A549 (cell line): Measurements from ENCODE around the gene ACSM6. TPM values are rescaled to one million over a fixed set of nuclear protein-coding genes. Genes with fewer than 3 reads are reported as not detected.

Experiments
- ATAC-seq, 2 experiments: fragments of 200-7000 bp in 1 of 2; fragments of >200 bp in 1 of 2; cut with Nextera tagmentation in 1 of 2; cut with Tn5 transposase in 1 of 2; 3 replicates each; pipeline versions ENCODE4 v1.8.0 to v1.9.1; 2018 to 2020; ENCODE audit warnings: mild to moderate bottlenecking in 1 of 2, moderate library complexity in 1 of 2
- CTCF ChIA-PET: fragments of 300-600 bp; sonication (Branson Sonifier 250); formaldehyde crosslinking; extraction: SDS; loops from one replicate; lab custom pipeline; 2021; ENCODE audit warnings: antibody characterized with exemption, inconsistent platforms; lab: Yijun Ruan, JAX
- POLR2A ChIA-PET: fragments of 350-600 bp; formaldehyde crosslinking; extraction: SDS; loops from one replicate; lab custom pipeline; 2021; ENCODE audit warnings: antibody characterized with exemption, inconsistent platforms; lab: Yijun Ruan, JAX
- DNase-seq, 2 experiments: peaks; one replicate each; pipeline versions ENCODE4 v3.0.0 to v3.0.0-alpha.2; 2011 to 2016; ENCODE audit warnings: low read depth in 1 of 2, low spot score in 1 of 2
- FAIRE-seq: peaks from 2 replicates; lab custom pipeline; 2011; peaks lifted over from hg19 to GRCh38; lab: Jason Lieb, UNC
- H3K27ac ChIP-seq, 2 experiments: fragments of >200 bp; sonication (Bioruptor Twin); formaldehyde crosslinking; 3 replicates each; pipeline ENCODE4 v1.5.1; 2016 to 2017
- H3K4me1 ChIP-seq: fragments of >200 bp; sonication (Bioruptor Twin); formaldehyde crosslinking; 3 replicates; pipeline ENCODE4 v1.6.1; 2016
- H3K4me2 ChIP-seq: fragments of >200 bp; sonication (Bioruptor Twin); formaldehyde crosslinking; 3 replicates; pipeline ENCODE4 v1.6.1; 2016
- H3K4me3 ChIP-seq: fragments of >200 bp; sonication (Bioruptor Twin); formaldehyde crosslinking; 3 replicates; pipeline ENCODE4 v1.5.1; 2016
- H3K9me3 ChIP-seq: fragments of >200 bp; sonication (Bioruptor Twin); formaldehyde crosslinking; 3 replicates; pipeline ENCODE4 v1.6.1; 2016
- ATOH8 ChIP-seq: fragments of 250-450 bp; sonication (Bioruptor Pico); IDR thresholded peaks from 2 replicates; pipeline ENCODE4 v1.5.0; 2020; ENCODE audit warnings: low read depth, mild to moderate bottlenecking, moderate library complexity
- CEBPB ChIP-seq, 2 experiments: fragments of >200 bp in 1 of 2; sonication (Bioruptor Twin) in 1 of 2; formaldehyde crosslinking in 1 of 2; IDR thresholded peaks; 2 replicates each; pipeline ENCODE4 v1.6.1; 2012 to 2016
- E2F6 ChIP-seq: IDR thresholded peaks from 2 replicates; pipeline ENCODE4 v1.6.1; 2012; ENCODE audit warnings: low read depth, borderline replicate concordance
- ELK1 ChIP-seq: fragments of 150-350 bp; IDR thresholded peaks from 2 replicates; pipeline ENCODE4 v1.6.1; 2014; ENCODE audit warnings: low read depth, mild to moderate bottlenecking, low read length
- FOSL2 ChIP-seq, 2 experiments: fragments of 450-650 bp in 1 of 2; fragments of >200 bp in 1 of 2; sonication (Bioruptor Twin) in 1 of 2; formaldehyde crosslinking; IDR thresholded peaks; 2 replicates each; pipeline versions ENCODE4 v1.5.0 to v1.6.1; 2016 to 2020; ENCODE audit warnings: mild to moderate bottlenecking in 1 of 2, moderate library complexity in 1 of 2
- FOXS1 ChIP-seq: fragments of 250-450 bp; sonication (Bioruptor Pico); IDR thresholded peaks from 2 replicates; pipeline ENCODE4 v1.5.0; 2020; ENCODE audit warnings: mild to moderate bottlenecking, moderate library complexity
- GATA3 ChIP-seq: IDR thresholded peaks from 2 replicates; pipeline ENCODE4 v1.6.1; 2012; ENCODE audit warnings: borderline replicate concordance
- JUNB ChIP-seq: fragments of >200 bp; sonication (Bioruptor Twin); formaldehyde crosslinking; IDR thresholded peaks from 2 replicates; pipeline ENCODE4 v1.6.1; 2016
- MAFK ChIP-seq: fragments of 450-650 bp; IDR thresholded peaks from 2 replicates; pipeline ENCODE4 v1.6.1; 2014; ENCODE audit not compliant: partially characterized antibody
- MAX ChIP-seq: IDR thresholded peaks from 2 replicates; pipeline ENCODE4 v1.6.1; 2012
- POLR2A ChIP-seq: IDR thresholded peaks from 2 replicates; pipeline ENCODE4 v1.6.1; 2012; ENCODE audit warnings: mild to moderate bottlenecking, low read length
- RARB ChIP-seq: fragments of 250-450 bp; sonication (Bioruptor Pico); IDR thresholded peaks from 2 replicates; pipeline ENCODE4 v1.8.0; 2021; ENCODE audit warnings: mild to moderate bottlenecking, moderate library complexity
- WGBS: methylation state at CpG from one replicate; pipeline ENCODE4 v1.1.6; 2017; ENCODE audit errors: missing lambda C conversion rate; 5-methylcytosine and 5-hydroxymethylcytosine counted together
- polyA plus RNA-seq, 4 experiments: library from polyadenylated mRNA; depleted of rRNA in 3 of 4; stranded (reverse); fragments of >200 nt; fragmentation: RNase III in 1 of 4; extraction: RNeasy Plus Mini Kit Qiagen cat#74134 plus additional on column Dnase treatment in 1 of 4; gene quantifications; 2 replicates in 3 of 4; 3 replicates in 1 of 4; pipeline ENCODE4 v1.2.3, GENCODE V29; 2011 to 2017

The ACSM6 gene
- polyA plus RNA-seq, 2 of the 4 experiments (the other 2 are of a cell fraction) = not detected

GRCh38 chr10:95260397-95260881 lies 66.4 kb downstream of the ACSM6 start:
- WGBS = 37% methylated on average over 3 of the region's 3 CpGs

GRCh38 chr10:95260909-95261552 lies 67.0 kb downstream of the ACSM6 start:
- DNase-seq (no peak), ATAC-seq (peak; percentile 16 to 44; a peak in 5 of 6 replicates), FAIRE-seq (no peak)
- POLR2A ChIA-PET = interaction anchor here (0.6 to 1.1 kb wide), 3 partner anchors 12 to 30 kb away, joined by 3 read pairs; partner anchors contain the start of gene PDLIM1
- H3K27ac ChIP-seq = peak overlapping the region; percentile 74 to 90
- H3K4me3 ChIP-seq = no peak overlapping the region
- 0 out of 4 replicates have a peak, but pooled peaks of 1 of the 2 experiments have one; percentile 3 for TF ChIP-seq CEBPB (IDR thresholded peaks at IDR 0.05)
- no peak for TF ChIP-seq ATOH8
- WGBS = 51% methylated on average over 4 of the region's 4 CpGs
- CTCF ChIA-PET = interaction anchor here (0.9 to 4.6 kb wide), 8 partner anchors 10 to 102 kb away, joined by 3 to 30 read pairs (median 6); no protein-coding TSS in a partner anchor
- H3K4me2 ChIP-seq = peak overlapping the region; percentile 68
- H3K4me1 ChIP-seq = peaks cover 54% of the 10 kb centered on the region
- peaks cover 11% of the 10 kb centered on the region; the same call in 1 of the 3 replicates for H3K9me3 ChIP-seq

More at GRCh38 chr10:95260397-95260881, 66.4 kb downstream of the ACSM6 start:
- DNase-seq (peak; percentile 62 to 84), FAIRE-seq (peak; percentile 90), ATAC-seq (peak; percentile 92)
- Histone ChIP-seq H3K9me3 (peaks cover 11% of the 10 kb centered on the region; the same call in 1 of the 3 replicates), H3K4me3 (no peak overlapping the region), H3K4me1 (peaks cover 53% of the 10 kb centered on the region), H3K27ac (peak overlapping the region; percentile 74 to 90), H3K4me2 (peak overlapping the region; percentile 68)
- TF ChIP-seq E2F6 = no peak
- TF ChIP-seq ELK1 = no peak
- TF ChIP-seq CEBPB (IDR thresholded peaks at IDR 0.05) = peak; percentile 18 to 40; a peak in 1 of 4 replicates
- 0 out of 2 replicates have a peak, but pooled peaks have one; percentile 27 for TF ChIP-seq MAX
- TF ChIP-seq MAFK = peak; percentile 82
- TF ChIP-seq GATA3 = peak; percentile 53; the same call in 1 of the 2 replicates
- TF ChIP-seq FOSL2 (IDR thresholded peaks at IDR 0.05) = peak; percentile 26; the same call in 1 of the 2 replicates
- TF ChIP-seq FOSL2 (CRISPR knock-in tag; IDR thresholded peaks at IDR 0.05) = peak; percentile 48
- ChIA-PET POLR2A (interaction anchor here (0.6 to 1.1 kb wide), 3 partner anchors 29 to 30 kb away, joined by 3 to 5 read pairs (median 3); partner anchors contain the start of gene PDLIM1), CTCF (interaction anchor here (0.9 to 4.6 kb wide), 10 partner anchors 11 to 103 kb away, joined by 3 to 30 read pairs (median 5); no protein-coding TSS in a partner anchor)

DNA sequence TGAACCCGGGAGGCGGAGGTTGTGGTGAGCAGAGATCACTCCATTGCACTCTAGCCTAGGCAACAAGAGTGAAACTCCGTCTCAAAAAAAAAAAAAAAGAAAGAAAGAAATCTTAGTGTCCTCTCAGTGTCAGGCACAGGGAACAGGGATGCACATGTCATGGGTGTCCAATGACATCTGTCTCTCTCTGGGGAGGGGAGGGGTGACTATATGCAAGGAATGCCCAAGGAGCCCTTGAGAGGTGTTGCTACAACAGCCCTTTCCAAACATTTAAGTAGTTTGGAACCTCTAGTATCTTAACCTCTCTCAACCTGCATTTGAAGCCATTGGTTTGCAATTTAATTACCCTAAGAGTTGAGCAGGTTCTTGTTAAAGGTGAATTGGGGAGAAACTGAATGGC lies 67.9 kb downstream of the ACSM6 start:
- no peak for DNase-seq
- H3K4me2 ChIP-seq = no peak overlapping the region
- peaks cover 63% of the 10 kb centered on the region for H3K4me1 ChIP-seq
- no peak for TF ChIP-seq POLR2A
- no peak for TF ChIP-seq CEBPB (IDR thresholded peaks at IDR 0.05)
- no peak for TF ChIP-seq GATA3
- TF ChIP-seq JUNB = no peak
- TF ChIP-seq FOXS1 = no peak
- TF ChIP-seq RARB (CRISPR knock-in tag) = no peak
- 91% methylated on average over 3 of the region's 3 CpGs for WGBS
- no peak overlapping the region for H3K4me3 ChIP-seq
- no peak for FAIRE-seq
- peaks cover 2% of the 10 kb centered on the region; the same call in 1 of the 3 replicates for H3K9me3 ChIP-seq
- CTCF ChIA-PET = interaction anchor here (1.0 to 4.6 kb wide), 5 partner anchors 15 to 59 kb away, joined by 3 to 30 read pairs (median 4); no protein-coding TSS in a partner anchor
- POLR2A ChIA-PET = interaction anchor here (0.9 kb wide), 1 partner anchor 11 kb away, joined by 3 read pairs; no protein-coding TSS in a partner anchor
- ATAC-seq = no peak
- peak overlapping the region; percentile 74 to 90; a peak in 3 of 6 replicates for H3K27ac ChIP-seq
